Adrenal gland (tissue), 5 donors: ENCODE results near the gene RALGPS1.

Experiments
- POLR2A ChIP-seq, 2 donors: fragments of 450-650 bp; IDR thresholded peaks; one replicate each; pipeline ENCODE4 v1.6.1; 2017; ENCODE audit warnings: antibody characterized with exemption in 2 of 2, mild to moderate bottlenecking in 2 of 2, moderate library complexity in 1 of 2
- TF ChIP-seq, protein P1 (sequence below), 6 experiments: fragments of 450-650 bp in 4 of 6; fragments of 200-600 bp in 2 of 6; sonication (generic) in 1 of 6; IDR thresholded peaks; 1 replicate in 5 of 6; 2 replicates in 1 of 6; pipeline versions ENCODE4 v1.5.1 to v1.8.0; 2016 to 2021; ENCODE audit warnings: antibody characterized with exemption in 6 of 6, mild to moderate bottlenecking in 2 of 6, moderate library complexity in 1 of 6
- donor health status: DM: no; HTN: no; CAD: no.

DNA sequence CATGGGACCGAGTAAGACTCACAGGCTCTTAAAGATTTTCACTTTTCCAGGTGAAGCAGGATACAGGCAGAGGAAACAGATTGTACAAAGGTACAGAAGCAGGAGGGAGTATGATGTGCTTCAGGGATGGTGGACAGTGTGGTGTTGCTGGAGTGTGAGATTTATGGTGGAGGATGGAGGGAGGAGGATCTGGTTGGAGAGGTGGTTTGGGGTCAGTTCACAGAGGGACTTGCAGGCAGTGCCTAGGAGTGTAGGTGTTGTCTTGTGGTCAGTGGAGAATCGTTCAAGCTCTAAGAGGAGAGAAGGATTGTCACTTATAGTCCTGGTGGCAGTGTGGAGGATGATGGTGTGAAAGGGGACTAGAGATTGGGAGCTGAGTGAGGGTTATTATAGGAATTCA is 11.8 kb downstream of the RALGPS1 start:
- TF ChIP-seq POLR2A (IDR thresholded peaks at IDR 0.05): no peak
- TF ChIP-seq, protein P1, sequence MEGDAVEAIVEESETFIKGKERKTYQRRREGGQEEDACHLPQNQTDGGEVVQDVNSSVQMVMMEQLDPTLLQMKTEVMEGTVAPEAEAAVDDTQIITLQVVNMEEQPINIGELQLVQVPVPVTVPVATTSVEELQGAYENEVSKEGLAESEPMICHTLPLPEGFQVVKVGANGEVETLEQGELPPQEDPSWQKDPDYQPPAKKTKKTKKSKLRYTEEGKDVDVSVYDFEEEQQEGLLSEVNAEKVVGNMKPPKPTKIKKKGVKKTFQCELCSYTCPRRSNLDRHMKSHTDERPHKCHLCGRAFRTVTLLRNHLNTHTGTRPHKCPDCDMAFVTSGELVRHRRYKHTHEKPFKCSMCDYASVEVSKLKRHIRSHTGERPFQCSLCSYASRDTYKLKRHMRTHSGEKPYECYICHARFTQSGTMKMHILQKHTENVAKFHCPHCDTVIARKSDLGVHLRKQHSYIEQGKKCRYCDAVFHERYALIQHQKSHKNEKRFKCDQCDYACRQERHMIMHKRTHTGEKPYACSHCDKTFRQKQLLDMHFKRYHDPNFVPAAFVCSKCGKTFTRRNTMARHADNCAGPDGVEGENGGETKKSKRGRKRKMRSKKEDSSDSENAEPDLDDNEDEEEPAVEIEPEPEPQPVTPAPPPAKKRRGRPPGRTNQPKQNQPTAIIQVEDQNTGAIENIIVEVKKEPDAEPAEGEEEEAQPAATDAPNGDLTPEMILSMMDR (IDR thresholded peaks at IDR 0.05): no peak
